NCI-H748 (cell line): ENCODE data around the gene FIBP.
"Not testable (repeated sequence)": the region's sequence is repeated elsewhere in the genome, so short reads cannot be mapped to it uniquely, and the experiment has no call there.

Experiments used
- DNase-seq: peaks from one replicate; lab custom pipeline; 2025; ENCODE audit not compliant: unreplicated experiment; lab: John Stamatoyannopoulos, UW

FIBP gene

DNA sequence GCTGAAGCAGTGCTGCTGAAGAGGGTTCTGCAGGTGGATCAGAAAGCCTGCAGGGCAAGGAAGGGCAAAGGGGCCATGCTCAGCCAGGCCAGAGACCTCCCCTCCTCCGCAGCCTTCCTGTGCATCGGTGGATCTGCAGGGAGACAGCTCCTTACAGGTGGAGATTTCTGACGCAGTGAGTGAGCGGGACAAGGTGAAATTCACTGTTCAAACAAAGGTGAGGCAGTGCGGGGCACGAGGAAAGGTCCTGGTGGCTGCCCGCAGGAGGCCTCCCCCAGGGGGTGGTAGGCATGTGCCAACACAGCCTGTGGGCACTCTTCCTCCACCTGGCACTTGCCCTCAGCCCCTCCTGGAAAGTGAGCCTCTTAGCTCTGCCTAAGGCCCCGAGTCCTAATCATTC, 38.9 kb downstream of the FIBP start:
- no peak for DNase-seq

DNA sequence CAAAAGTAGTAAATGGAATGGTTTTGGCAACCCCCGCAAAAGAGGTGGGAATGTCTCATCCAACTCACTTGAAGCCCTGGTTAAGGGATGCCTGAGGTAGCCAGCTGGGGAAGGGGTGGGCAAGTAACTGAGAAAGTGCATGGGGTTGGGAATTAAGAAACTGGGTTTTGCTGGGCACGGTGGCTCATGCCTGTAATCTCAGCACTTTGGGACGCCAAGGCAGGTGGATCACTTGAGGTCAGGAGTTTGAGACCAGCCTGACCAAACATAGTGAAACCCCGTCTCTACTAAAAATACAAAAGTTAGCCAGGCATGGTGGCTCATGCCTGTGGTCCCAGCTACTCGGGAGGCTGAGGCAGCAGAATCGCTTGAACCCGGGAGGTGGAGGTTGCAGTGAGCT, 39.6 kb downstream of the FIBP start:
- not testable (repeated sequence) for DNase-seq

DNA sequence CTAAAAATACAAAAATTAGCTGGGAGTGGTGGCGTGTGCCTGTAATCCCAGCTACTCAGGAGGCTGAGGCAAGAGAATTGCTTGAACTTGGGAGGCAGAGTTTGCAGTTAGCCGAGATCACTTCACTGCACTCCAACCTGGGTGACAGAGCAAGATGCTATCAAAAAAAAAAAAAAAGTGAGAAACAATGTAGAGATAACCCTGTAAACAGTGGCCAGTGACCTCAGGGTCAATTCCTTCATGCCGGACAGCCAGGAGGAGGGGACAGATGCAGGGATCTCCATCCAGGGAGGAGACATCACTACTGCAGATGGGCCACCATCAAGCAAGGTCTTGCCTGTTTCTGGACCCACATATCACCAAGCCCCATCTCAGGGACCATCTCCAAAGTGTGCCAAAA, 40.5 kb downstream of the FIBP start:
- DNase-seq: no peak

DNA sequence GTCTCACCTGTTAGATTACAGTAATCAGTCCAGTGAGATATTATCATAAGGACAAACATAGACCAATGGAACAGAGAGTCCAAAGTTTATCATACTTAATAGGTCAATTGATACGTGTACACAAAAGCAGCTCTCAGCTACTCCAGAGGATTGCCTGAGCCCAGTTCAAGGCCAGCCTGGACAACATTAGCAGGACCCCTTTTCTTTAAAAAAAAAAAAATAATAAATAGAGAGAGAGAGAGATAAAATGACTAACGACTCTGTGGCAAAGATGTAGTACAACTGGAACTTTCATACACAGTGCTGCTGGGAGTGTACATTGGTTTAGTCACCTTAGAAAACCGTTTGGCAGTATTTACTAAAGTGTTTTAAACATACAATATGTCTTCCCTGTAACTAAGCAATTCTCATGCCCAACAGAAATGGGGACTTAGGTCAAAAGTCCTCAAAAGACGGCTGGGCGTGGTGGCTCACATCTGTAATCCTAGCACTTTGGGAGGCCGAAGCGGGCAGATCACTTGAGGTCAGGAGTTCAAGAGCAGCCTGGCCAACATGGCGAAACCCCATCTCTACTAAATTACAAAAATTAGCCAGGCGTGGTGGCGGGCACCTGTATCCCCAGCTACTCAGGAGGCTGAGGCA, 43.9 kb downstream of the FIBP start:
- no peak for DNase-seq

DNA sequence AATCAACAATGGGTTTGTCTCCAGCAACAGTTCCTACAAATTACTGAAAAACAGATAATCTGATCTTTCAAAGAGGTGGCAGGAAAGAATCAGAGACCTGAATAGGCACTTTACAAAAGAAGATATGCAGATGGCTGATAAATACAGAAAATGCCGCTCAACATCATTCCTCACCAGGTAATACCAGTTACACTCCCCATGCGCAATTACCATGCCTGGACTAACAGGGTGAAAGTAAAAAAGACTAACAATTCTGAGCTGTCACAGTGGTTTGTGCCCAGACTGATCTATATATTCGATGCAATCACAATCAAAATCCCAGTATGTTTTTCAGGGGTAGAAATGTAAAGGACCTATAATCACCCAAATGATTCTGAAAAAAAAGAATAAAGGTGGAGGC, 44.5 kb downstream of the FIBP start:
- DNase-seq: no peak

DNA sequence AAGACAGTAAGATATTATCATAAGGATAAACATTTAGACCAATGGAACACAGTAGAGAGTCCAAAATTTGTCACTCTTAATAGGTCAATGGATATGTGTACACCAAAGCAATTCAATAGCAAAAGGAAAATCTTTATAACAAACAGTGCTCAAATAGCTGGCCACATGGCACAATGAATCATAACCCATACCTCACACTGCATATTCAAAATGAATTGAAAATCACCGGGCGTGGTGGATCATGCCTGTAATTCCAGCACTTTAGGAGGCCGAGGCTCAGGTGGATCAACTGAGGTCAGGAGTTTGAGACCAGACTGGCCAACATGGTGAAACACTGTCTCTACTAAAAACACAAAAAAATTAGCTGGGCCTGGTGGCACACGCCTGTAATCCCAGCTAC, 46.1 kb downstream of the FIBP start:
- DNase-seq: no peak

DNA sequence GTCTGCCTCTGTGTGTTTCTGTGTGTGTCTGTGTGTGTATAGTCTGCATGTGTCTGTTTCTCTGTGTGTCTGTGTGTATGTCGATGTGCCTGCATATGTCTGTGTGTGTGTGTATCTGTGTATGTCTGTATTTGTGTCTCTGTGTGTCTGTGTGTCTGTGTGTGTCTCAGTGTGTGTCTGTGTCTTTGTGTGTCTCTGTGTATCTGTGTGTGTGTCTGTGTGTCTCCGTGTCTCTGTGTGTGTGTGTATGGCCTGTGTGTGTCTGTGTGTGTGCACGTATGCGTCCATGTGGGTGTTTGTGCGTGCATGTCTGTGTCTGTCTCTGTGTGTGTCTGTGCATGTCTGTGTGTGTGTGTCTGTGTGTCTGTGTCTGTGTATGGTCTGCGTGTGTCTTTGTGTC, 54.1 kb downstream of the FIBP start:
- no peak for DNase-seq
